ENCODE measurements around the gene PPFIA1.

Gene PPFIA1

GRCh38 chr11:70400643-70401042, 130.2 kb downstream of the PPFIA1 start:
- DNase-seq (ENCODE audit: low read depth, low spot score), result no peak
- H3K4me3 ChIP-seq (ENCODE audit: low read depth, low read length), result no peak overlapping the region
- in situ Hi-C loops (cut with HindIII; ENCODE audit: low sequenced_read_pairs), result no loop called here
- TF ChIP-seq, protein P1, sequence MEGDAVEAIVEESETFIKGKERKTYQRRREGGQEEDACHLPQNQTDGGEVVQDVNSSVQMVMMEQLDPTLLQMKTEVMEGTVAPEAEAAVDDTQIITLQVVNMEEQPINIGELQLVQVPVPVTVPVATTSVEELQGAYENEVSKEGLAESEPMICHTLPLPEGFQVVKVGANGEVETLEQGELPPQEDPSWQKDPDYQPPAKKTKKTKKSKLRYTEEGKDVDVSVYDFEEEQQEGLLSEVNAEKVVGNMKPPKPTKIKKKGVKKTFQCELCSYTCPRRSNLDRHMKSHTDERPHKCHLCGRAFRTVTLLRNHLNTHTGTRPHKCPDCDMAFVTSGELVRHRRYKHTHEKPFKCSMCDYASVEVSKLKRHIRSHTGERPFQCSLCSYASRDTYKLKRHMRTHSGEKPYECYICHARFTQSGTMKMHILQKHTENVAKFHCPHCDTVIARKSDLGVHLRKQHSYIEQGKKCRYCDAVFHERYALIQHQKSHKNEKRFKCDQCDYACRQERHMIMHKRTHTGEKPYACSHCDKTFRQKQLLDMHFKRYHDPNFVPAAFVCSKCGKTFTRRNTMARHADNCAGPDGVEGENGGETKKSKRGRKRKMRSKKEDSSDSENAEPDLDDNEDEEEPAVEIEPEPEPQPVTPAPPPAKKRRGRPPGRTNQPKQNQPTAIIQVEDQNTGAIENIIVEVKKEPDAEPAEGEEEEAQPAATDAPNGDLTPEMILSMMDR (IDR thresholded peaks at IDR 0.05; ENCODE audit: low read depth, low read length), result no peak

GRCh38 chr11:70402016-70402415, 131.5 kb downstream of the PPFIA1 start:
- no peak overlapping the region for H3K4me3 ChIP-seq (ENCODE audit: low read depth, low read length)
- in situ Hi-C loops (cut with HindIII; ENCODE audit: low sequenced_read_pairs), result no loop called here
- DNase-seq (ENCODE audit: low read depth, low spot score), result no peak
- TF ChIP-seq, protein P1 (IDR thresholded peaks at IDR 0.05; ENCODE audit: low read depth, low read length), result no peak

DNA sequence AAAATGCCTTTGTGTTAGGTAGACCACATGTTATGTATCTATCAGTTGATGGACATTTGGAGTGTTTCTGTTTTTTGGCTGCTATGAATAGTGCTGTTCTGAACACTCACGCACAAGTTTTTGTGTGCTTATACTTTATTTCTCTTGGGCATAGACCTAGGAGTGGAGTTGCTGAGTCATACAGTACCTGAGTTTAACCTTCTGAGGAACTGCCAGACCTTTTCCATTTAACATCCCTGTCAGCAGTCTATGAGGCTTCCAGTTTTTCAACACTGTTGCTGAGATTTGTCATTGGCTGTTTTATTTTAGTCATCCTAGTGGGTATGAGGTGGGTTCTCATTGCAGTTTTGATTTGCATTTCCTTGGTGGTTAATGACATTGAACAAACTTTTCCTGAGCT, 132.2 kb downstream of the PPFIA1 start:
- no peak overlapping the region for H3K4me3 ChIP-seq (ENCODE audit: low read depth, low read length)
- in situ Hi-C loops (cut with HindIII; ENCODE audit: low sequenced_read_pairs), result no loop called here
- TF ChIP-seq, protein P1 (IDR thresholded peaks at IDR 0.05; ENCODE audit: low read depth, low read length), result no peak
- DNase-seq (ENCODE audit: low read depth, low spot score), result no peak

DNA sequence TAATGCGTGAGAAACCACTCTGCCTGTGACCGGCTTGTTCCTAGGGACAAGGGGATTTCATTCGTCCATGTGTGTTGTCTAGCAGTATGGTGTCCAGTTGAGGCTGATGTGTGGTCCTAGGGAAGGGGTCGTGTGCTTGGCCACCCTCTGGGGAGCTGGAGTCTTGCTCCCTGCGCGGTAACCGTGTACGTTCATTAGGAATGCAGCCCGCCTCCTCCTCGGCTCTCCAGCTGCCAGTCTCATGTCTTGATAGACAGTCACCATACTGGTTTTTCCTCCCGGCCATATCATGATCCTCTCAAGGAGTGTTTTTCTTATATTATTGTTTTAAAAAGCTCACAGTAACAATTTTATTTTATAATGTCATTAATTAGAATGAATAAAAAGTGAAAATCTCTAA, 133.8 kb downstream of the PPFIA1 start:
- TF ChIP-seq, protein P1 (IDR thresholded peaks at IDR 0.05; ENCODE audit: low read depth, low read length), result no peak

GRCh38 chr11:70405679-70406395, 135.3 kb downstream of the PPFIA1 start:
- in situ Hi-C loops (cut with HindIII; ENCODE audit: low sequenced_read_pairs), result no loop called here
- no peak for DNase-seq (ENCODE audit: low read depth, low spot score)
- H3K4me3 ChIP-seq (ENCODE audit: low read depth, low read length), result no peak overlapping the region
- TF ChIP-seq, protein P1 (IDR thresholded peaks at IDR 0.05; ENCODE audit: low read depth, low read length), result no peak

More for the DNA sequence above, 133.8 kb downstream of the PPFIA1 start:
- H3K4me3 ChIP-seq (ENCODE audit: low read depth, low read length), result no peak overlapping the region
- in situ Hi-C loops (cut with HindIII; ENCODE audit: low sequenced_read_pairs), result no loop called here
- DNase-seq (ENCODE audit: low read depth, low spot score), result no peak

GRCh38 chr11:70407121-70407520, 136.6 kb downstream of the PPFIA1 start:
- TF ChIP-seq, protein P1 (IDR thresholded peaks at IDR 0.05; ENCODE audit: low read depth, low read length), result no peak
- no peak overlapping the region for H3K4me3 ChIP-seq (ENCODE audit: low read depth, low read length)
- no peak for DNase-seq (ENCODE audit: low read depth, low spot score)
- in situ Hi-C loops (cut with HindIII; ENCODE audit: low sequenced_read_pairs), result no loop called here
